Heart left ventricle (tissue), 16 donors: ENCODE data around the gene SVBP. TPM values are rescaled to one million over a fixed set of nuclear protein-coding genes. Genes with fewer than 3 reads are reported as not detected.
A peak's percentile ranks its signal among the peaks of the same experiment; 100 is the strongest.
"Not testable (repeated sequence)": the region's sequence is repeated elsewhere in the genome, so short reads cannot be mapped to it uniquely, and the experiment has no call there.

Experiments
- ATAC-seq, 4 donors: fragments of 200-7000 bp; cut with Tn5 transposase; one replicate each; pipeline ENCODE4 v1.9.1; 2020 to 2022; ENCODE audit warnings: moderate library complexity in 4 of 4, mild to moderate bottlenecking in 3 of 4, moderate number of reproducible peaks in 1 of 4
- DNase-seq, 5 donors: peaks; one replicate each; pipeline ENCODE4 v3.0.0-alpha.2; 2020
- H3K27ac ChIP-seq, 12 donors: fragments of 200-600 bp; sonication (generic) in 4 of 12; one replicate each; pipeline versions ENCODE4 v1.5.0 to v1.8.0; 2016 to 2022; ENCODE audit warnings: mild to moderate bottlenecking in 2 of 12
- H3K27me3 ChIP-seq, 9 donors: fragments of 200-600 bp; sonication (generic) in 2 of 9; one replicate each; pipeline versions ENCODE4 v1.5.1 to v1.8.0; 2016 to 2022; ENCODE audit warnings: mild to moderate bottlenecking in 3 of 9
- H3K36me3 ChIP-seq, 9 donors: fragments of 200-600 bp; sonication (generic) in 2 of 9; one replicate each; pipeline versions ENCODE4 v1.5.0 to v1.8.0; 2018 to 2022; ENCODE audit warnings: mild to moderate bottlenecking in 2 of 9
- H3K4me1 ChIP-seq, 12 donors: fragments of 200-600 bp; sonication (generic) in 4 of 12; one replicate each; pipeline versions ENCODE4 v1.5.0 to v1.8.0; 2016 to 2022; ENCODE audit warnings: mild to moderate bottlenecking in 3 of 12
- H3K4me3 ChIP-seq, 12 donors: fragments of 200-600 bp; sonication (generic) in 4 of 12; one replicate each; pipeline versions ENCODE4 v1.5.0 to v1.8.0; 2017 to 2022; ENCODE audit warnings: mild to moderate bottlenecking in 9 of 12, moderate library complexity in 4 of 12
- H3K9me3 ChIP-seq, 12 donors: fragments of 200-600 bp; sonication (generic) in 4 of 12; one replicate each; pipeline versions ENCODE4 v1.5.0 to v1.8.0; 2016 to 2022; ENCODE audit warnings: mild to moderate bottlenecking in 1 of 12
- CTCF ChIP-seq, 12 donors: fragments of 200-600 bp; sonication (generic) in 4 of 12; IDR thresholded peaks; one replicate each; pipeline versions ENCODE4 v1.5.0 to v1.8.0; 2018 to 2022; ENCODE audit warnings: antibody characterized with exemption in 12 of 12, mild to moderate bottlenecking in 5 of 12
- POLR2A ChIP-seq, 2 donors: fragments of 450-650 bp; IDR thresholded peaks; one replicate each; pipeline ENCODE4 v1.6.1; 2017; ENCODE audit warnings: antibody characterized with exemption in 2 of 2, mild to moderate bottlenecking in 2 of 2, moderate library complexity in 2 of 2
- WGBS, 4 donors: extraction: QIAGEN DNeasy Blood & Tissue Kit in 2 of 4; methylation state at CpG; one replicate each; pipeline versions ENCODE4 v1.1.5 to v1.1.7; 2013 to 2018; 5-methylcytosine and 5-hydroxymethylcytosine counted together
- intact Hi-C, 10 donors: fragments of 100-400 bp; cut with DNase I; formaldehyde crosslinking; loops; one replicate each; pipeline versions ENCODE4 v1.11.1 to v1.14.2; 2022
- polyA plus RNA-seq, 2 donors: library from polyadenylated mRNA; stranded (reverse); fragments of 200-250 nt; gene quantifications; one replicate each; pipeline ENCODE4 v1.2.3, GENCODE V29; 2013
- total RNA-seq, 9 donors: library from RNA; depleted of rRNA in 2 of 9; stranded (reverse); fragments of >200 nt in 2 of 9; fragmentation: NEBNext Ultra II Directional in 3 of 9; extraction: Animal tissue kit (Norgen Biotek cat#: 25700) in 3 of 9; gene quantifications; one replicate each; pipeline versions ENCODE4 v1.1.0 to v1.2.4, GENCODE V29; 2016 to 2023
- donor health status: ischemic (EF 13 %, LVEDD 7.1; RV severe dilation, severe dysfunction).
- donor health status: healthy with polysubstance abuse.
- donor health status: DM: no; HTN: yes; CAD: no.
- donor health status: DM: no; HTN: no; CAD: no.
- donor health status: ischemic (EF 25% LVEDD 6.9; RV normal size, moderate dysfunction).
- donor health status: ischemic (EF 25% LVEDD 5.7; RV mildly dilated, moderate dysfunction).
- donor health status: healthy.
- donor health status: DM: yes; HTN: yes; CAD: no.
- donor health status: ischemic (EF 35%, LVEDD 5.7; RV mildly dilated, moderate dysfunction).
- donor health status: nonischemic (EF 11% LVEDD 7.7; RV severe dilation, severe dysfunction).
- donor health status: DM: yes; HTN: yes; CAD: no.
- donor health status: PGD.
- donor health status: ischemic (EF 29% LVEDD 5.4; RV normal size, mild dysfunction).
- donor health status: nonischemic (EF 23%, LVEDD 6.1; RV moderate dilation, normal function).

Gene SVBP
- total and polyA plus RNA-seq, 11 donors, result 11.5 to 33.5 (median 16.5) TPM

DNA sequence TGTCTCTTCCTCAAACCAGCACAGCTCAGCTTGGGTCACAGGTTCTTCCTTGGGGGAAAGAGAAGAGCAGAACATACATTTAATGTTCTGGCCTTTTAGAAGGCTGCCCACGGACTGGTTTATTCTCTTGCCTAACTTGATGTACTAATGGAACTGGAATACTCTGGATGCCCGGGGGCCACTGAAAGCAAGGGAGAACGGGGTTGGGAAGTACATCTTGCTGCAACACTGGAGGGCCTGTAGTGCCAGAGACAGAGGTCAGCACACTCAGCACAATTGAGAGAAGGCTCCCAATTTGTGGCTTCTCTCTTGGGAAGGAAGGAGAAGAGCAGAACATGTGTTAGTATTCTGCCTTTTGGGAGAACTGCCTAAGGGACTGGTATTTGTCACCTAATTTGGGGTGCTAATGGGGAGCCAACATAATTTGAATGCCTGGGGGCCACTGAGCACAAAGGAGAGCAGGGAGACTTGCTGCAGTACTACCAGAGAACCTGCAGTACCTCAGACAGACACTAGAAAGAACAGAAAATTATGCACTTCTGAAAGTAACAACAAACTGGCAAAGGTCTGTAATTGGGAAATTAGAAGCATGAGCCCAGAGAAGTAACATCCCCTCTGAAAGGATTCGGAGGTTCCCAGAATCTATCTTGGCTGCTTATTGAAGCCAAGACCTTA, 43.3 kb upstream of the SVBP start:
- Histone ChIP-seq H3K4me3 (no peak overlapping the region), H3K9me3 (peaks cover 0 to 8% (median 0%) of the 10 kb centered on the region in 12 donors), H3K27ac (no peak overlapping the region), H3K36me3 (no peaks in the 10 kb centered on the region), H3K27me3 (peaks cover 0 to 10% (median 0%) of the 10 kb centered on the region in 9 donors), H3K4me1 (no peaks in the 10 kb centered on the region)
- intact Hi-C loops, result no loop called here
- DNase-seq (no peak), ATAC-seq (no peak)
- 63 to 88% (median 76%) methylated on average over 4 of the region's 4 CpGs for WGBS, 4 donors
- peak in 2 of 12 donors; percentile 9 to 13 for TF ChIP-seq CTCF (IDR thresholded peaks at IDR 0.05)
- TF ChIP-seq POLR2A (IDR thresholded peaks at IDR 0.05), result no peak

DNA sequence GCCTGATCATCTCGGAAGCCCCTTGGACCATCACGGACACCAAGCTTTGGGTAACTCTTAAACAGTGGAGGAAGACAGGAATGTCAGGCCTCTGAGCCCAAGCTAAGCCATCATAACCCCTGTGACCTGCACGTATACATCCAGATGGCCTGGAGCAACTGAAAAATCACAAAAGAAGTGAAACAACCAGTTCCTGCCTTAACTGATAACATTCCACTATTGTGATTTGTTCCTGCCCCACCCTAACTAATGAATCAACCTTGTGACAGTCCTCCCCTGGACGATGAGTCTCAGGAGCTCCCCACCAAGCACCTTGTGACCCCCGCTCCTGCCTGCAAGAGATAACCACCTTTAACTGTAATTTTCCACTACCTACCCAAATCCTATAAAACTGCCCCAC, 42.2 kb upstream of the SVBP start:
- H3K27ac ChIP-seq, DNase-seq, H3K36me3 ChIP-seq, H3K4me3 ChIP-seq, H3K4me1 ChIP-seq, H3K9me3 ChIP-seq, ATAC-seq: not testable (repeated sequence)
- H3K27me3 ChIP-seq, result peaks cover 0 to 10% (median 0%) of the 10 kb centered on the region in 9 donors
- 73 to 87% (median 82%) methylated on average over 5 of the region's 5 CpGs for whole genome bisulfite sequencing, 4 donors
- intact Hi-C loops, result loop anchor here in 1 of 10 donors (10.0 kb wide), 1 partner anchor 85 kb away; no protein-coding TSS in a partner anchor

DNA sequence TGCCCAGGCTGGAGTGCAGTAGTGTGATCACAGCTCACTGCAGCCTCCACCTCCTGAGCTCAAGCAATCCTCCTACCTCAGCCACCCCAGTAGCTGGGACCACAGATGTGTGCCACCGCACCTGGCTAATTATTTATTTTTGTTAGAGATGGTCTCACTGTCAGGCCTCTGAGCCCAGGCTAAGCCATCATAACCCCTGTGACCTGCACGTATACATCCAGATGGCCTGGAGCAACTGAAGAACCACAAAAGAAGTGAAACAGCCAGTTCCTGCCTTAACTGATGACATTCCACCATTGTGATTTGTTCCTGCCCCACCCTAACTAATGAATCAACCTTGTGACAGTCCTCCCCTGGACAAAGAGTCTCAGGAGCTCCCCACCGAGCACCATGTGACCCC, 39.4 kb upstream of the SVBP start:
- ATAC-seq, H3K4me1 ChIP-seq, H3K9me3 ChIP-seq, H3K27ac ChIP-seq, DNase-seq, H3K4me3 ChIP-seq, H3K27me3 ChIP-seq: not testable (repeated sequence)
- peaks cover under 1 to 15% (median 3%) of the 10 kb centered on the region in 9 donors for H3K36me3 ChIP-seq
- intact Hi-C loops, result loop anchor here in 1 of 10 donors (10.0 kb wide), 1 partner anchor 82 kb away; no protein-coding TSS in a partner anchor
- WGBS, 4 donors, result 84 to 91% (median 86%) methylated on average over 3 of the region's 3 CpGs

DNA sequence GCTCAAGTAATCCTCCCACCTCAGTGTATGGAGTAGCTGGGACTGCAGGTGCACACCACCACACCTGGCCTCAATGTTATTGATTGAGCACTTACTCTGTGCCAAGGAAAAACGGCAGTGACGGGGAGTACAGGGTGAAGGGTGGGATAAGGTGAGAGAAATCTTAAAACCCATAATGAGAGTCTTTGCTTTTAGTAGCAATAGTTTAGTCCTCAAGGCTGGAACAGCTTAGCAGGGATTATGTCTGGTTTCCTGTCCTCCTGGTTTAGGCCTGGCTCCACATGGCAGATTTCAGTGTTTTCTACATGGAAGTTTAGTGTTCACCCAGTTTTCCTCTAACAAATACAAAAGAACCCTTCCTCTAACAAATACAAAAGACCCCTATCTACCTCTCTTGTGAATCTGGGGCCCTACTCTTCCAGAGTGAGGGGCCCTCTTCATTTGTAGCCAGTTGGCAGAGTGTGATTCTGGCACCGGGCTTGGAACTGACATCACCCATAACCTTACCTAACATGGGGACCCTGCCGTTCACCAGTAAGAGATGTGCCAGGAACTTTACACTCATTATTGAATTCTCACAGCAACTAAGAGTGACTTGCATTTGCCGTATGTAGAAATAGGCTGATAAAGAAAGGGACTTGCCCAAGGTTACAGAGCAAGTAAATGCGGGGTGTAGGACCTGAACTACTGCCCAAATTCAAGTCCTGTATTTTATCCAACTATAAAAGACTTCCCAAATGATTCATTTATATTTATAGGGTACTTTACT, 36.1 kb upstream of the SVBP start:
- WGBS, 4 donors, result 72 to 83% (median 77%) methylated on average over 6 of the region's 6 CpGs
- DNase-seq (no peak), ATAC-seq (peak in 2 of 4 donors; percentile 35 to 45)
- Histone ChIP-seq H3K4me1 (peaks cover 0 to 7% (median 0%) of the 10 kb centered on the region in 12 donors), H3K27ac (peak overlapping the region in 1 of 12 donors; percentile 1), H3K36me3 (peaks cover 2 to 37% (median 20%) of the 10 kb centered on the region in 9 donors), H3K4me3 (no peak overlapping the region), H3K9me3 (peaks cover 0 to 12% (median 0%) of the 10 kb centered on the region in 12 donors), H3K27me3 (no peaks in the 10 kb centered on the region)
- intact Hi-C loops, result loop anchor here in 2 of 10 donors (5.0 to 10.0 kb wide), 2 partner anchors 78 to 594 kb away; no protein-coding TSS in a partner anchor
- no peak for TF ChIP-seq CTCF (IDR thresholded peaks at IDR 0.05)
- TF ChIP-seq POLR2A (IDR thresholded peaks at IDR 0.05), result no peak

GRCh38 chr1:42852608-42852980, 35.4 kb upstream of the SVBP start:
- DNase-seq (no peak), ATAC-seq (peak in 1 of 4 donors; percentile 7)
- H3K4me3 ChIP-seq, result no peak overlapping the region
- H3K36me3 ChIP-seq, result peaks cover 2 to 37% (median 20%) of the 10 kb centered on the region in 9 donors
- no peaks in the 10 kb centered on the region for H3K27me3 ChIP-seq
- peaks cover 0 to 12% (median 0%) of the 10 kb centered on the region in 12 donors for H3K9me3 ChIP-seq
- H3K27ac ChIP-seq, result peak overlapping the region in 1 of 12 donors; percentile 1
- H3K4me1 ChIP-seq, result peaks cover 0 to 13% (median 5%) of the 10 kb centered on the region in 12 donors
- intact Hi-C loops, result loop anchor here in 2 of 10 donors (5.0 to 10.0 kb wide), 2 partner anchors 78 to 595 kb away; no protein-coding TSS in a partner anchor
- TF ChIP-seq POLR2A (IDR thresholded peaks at IDR 0.05), result no peak
- no peak for TF ChIP-seq CTCF (IDR thresholded peaks at IDR 0.05)
- WGBS, 4 donors, result 37 to 53% (median 38%) methylated on average over 2 of the region's 2 CpGs
